Esophagus muscularis mucosa (tissue), 4 donors: ENCODE measurements around the gene FGF12. TPM values are rescaled to one million over a fixed set of nuclear protein-coding genes. Genes with fewer than 3 reads are reported as not detected.
A peak's percentile ranks its signal among the peaks of the same experiment; 100 is the strongest.
"Not testable (repeated sequence)": the region's sequence is repeated elsewhere in the genome, so short reads cannot be mapped to it uniquely, and the experiment has no call there.

ENCODE experiments used
- DNase-seq: peaks from one replicate; pipeline ENCODE4 v3.0.0-alpha.2; 2017; ENCODE audit errors: extremely low spot score
- H3K27ac ChIP-seq, 4 donors: fragments of 200-600 bp; sonication (generic); replicated peaks in 1 of 4; 1 replicate in 3 of 4; 2 replicates in 1 of 4; pipeline ENCODE4 v1.5.1; 2016 to 2019; ENCODE audit warnings: mild to moderate bottlenecking in 1 of 4
- H3K27me3 ChIP-seq, 4 donors: fragments of 200-600 bp; sonication (generic); one replicate each; pipeline versions ENCODE4 v1.5.1 to v1.6.0; 2016 to 2019
- H3K36me3 ChIP-seq, 4 donors: fragments of 200-600 bp; sonication (generic); one replicate each; pipeline ENCODE4 v1.5.1; 2016 to 2019
- H3K4me1 ChIP-seq, 4 donors: fragments of 200-600 bp; sonication (generic); one replicate each; pipeline ENCODE4 v1.5.1; 2016 to 2019
- H3K4me3 ChIP-seq, 4 donors: fragments of 200-600 bp; sonication (generic); 1 replicate in 2 of 4; 2 replicates in 2 of 4; pipeline ENCODE4 v1.5.1; 2016 to 2019; ENCODE audit warnings: mild to moderate bottlenecking in 4 of 4, moderate library complexity in 1 of 4
- H3K9me3 ChIP-seq, 4 donors: fragments of 200-600 bp; sonication (generic); 1 replicate in 3 of 4; 2 replicates in 1 of 4; pipeline ENCODE4 v1.5.1; 2016 to 2019
- EP300 ChIP-seq: sonication (generic); formaldehyde crosslinking; IDR thresholded peaks from one replicate; pipeline ENCODE4 v1.6.1; 2017; ENCODE audit warnings: antibody characterized with exemption
- POLR2A ChIP-seq: fragments of 450-650 bp; IDR thresholded peaks from one replicate; pipeline ENCODE4 v1.6.1; 2017; ENCODE audit warnings: antibody characterized with exemption, moderate library complexity, mild to moderate bottlenecking, low read depth
- POLR2AphosphoS5 ChIP-seq, 2 donors: sonication (generic); formaldehyde crosslinking; IDR thresholded peaks; one replicate each; pipeline ENCODE4 v1.6.1; 2017; ENCODE audit warnings: antibody characterized with exemption in 2 of 2
- WGBS: methylation state at CpG from one replicate; pipeline ENCODE4 v1.1.5; 2018; 5-methylcytosine and 5-hydroxymethylcytosine counted together
- intact Hi-C: fragments of 100-400 bp; cut with DNase I; formaldehyde crosslinking; loops from one replicate; pipeline ENCODE4 v1.15.1; 2023
- total RNA-seq, 4 donors: library from RNA; depleted of rRNA; stranded (reverse); fragments of >200 nt; gene quantifications; one replicate each; pipeline versions ENCODE4 v1.1.0 to v1.2.1, GENCODE V29; 2016
- TF ChIP-seq, protein P1 (sequence below), 3 experiments: fragments of 200-600 bp in 2 of 3; fragments of 450-650 bp in 1 of 3; sonication (generic) in 2 of 3; IDR thresholded peaks; one replicate each; pipeline ENCODE4 v1.5.1; 2017 to 2019; ENCODE audit warnings: antibody characterized with exemption in 3 of 3, mild to moderate bottlenecking in 2 of 3, moderate library complexity in 1 of 3

FGF12 gene
- total RNA-seq = 10 to 100 TPM in 3 of 4 donors, 1 to 10 TPM in 1; 4.6 to 19.5 (median 10.2) TPM

GRCh38 chr3:192727032-192727847 lies at the start of gene FGF12:
Gene FGF12, minus strand, starts transcription at chr3:192727541.
- intact Hi-C loops = no loop called here
- WGBS = 2% methylated on average over 31 of the region's 36 CpGs
- peak within 1 kb of the TSS; percentile 31 to 49 (median 40) for H3K4me3 ChIP-seq
- no peaks in the 10 kb centered on the region for H3K27me3 ChIP-seq
- no peak for TF ChIP-seq POLR2AphosphoS5 (IDR thresholded peaks at IDR 0.05)
- no peak for TF ChIP-seq POLR2A
- no peak for TF ChIP-seq EP300
- TF ChIP-seq, protein P1, sequence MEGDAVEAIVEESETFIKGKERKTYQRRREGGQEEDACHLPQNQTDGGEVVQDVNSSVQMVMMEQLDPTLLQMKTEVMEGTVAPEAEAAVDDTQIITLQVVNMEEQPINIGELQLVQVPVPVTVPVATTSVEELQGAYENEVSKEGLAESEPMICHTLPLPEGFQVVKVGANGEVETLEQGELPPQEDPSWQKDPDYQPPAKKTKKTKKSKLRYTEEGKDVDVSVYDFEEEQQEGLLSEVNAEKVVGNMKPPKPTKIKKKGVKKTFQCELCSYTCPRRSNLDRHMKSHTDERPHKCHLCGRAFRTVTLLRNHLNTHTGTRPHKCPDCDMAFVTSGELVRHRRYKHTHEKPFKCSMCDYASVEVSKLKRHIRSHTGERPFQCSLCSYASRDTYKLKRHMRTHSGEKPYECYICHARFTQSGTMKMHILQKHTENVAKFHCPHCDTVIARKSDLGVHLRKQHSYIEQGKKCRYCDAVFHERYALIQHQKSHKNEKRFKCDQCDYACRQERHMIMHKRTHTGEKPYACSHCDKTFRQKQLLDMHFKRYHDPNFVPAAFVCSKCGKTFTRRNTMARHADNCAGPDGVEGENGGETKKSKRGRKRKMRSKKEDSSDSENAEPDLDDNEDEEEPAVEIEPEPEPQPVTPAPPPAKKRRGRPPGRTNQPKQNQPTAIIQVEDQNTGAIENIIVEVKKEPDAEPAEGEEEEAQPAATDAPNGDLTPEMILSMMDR (IDR thresholded peaks at IDR 0.05) = no peak
- peaks cover 0 to 18% (median 16%) of the 10 kb centered on the region in 4 donors for H3K4me1 ChIP-seq
- DNase-seq = no peak
- no peaks in the 10 kb centered on the region for H3K36me3 ChIP-seq
- H3K27ac ChIP-seq = no peak within 1 kb of the TSS
- no peaks in the 10 kb centered on the region for H3K9me3 ChIP-seq

- DNase-seq, intact Hi-C loops: not testable (repeated sequence)
- WGBS = 71% methylated on average over 4 of the region's 4 CpGs
Measured at GRCh38 chr3:192774341-192774740, 47.0 kb upstream of the FGF12 start.

DNA sequence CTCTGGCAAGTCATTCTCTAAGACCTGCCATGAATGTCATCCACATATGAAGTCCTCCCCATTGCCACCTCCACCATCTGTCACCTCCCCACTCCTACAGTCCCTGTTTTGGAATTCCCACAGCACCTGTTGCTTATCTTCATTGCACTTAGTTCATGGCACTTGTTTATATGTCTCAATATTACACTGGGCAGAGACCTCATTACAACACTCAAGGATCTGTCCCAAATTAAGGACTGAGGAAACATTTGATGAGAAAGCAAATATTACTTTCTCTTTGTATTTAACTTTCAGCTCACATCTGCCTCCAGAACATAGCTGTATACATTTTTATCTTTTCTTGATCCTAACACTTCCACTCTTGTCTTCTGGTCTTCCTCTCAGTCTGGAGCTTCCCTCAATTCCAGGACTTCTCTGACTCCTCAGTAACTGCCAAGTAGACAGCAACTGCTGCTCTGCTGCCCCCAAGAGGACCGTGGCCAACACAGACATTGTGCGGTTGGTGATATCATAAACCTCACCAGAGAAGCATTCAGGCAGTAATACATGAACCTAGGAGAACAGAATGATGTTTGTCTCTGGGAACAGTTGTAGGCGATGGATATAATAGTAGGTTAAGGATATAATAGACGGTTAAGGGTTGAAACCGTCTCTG lies 45.0 kb upstream of the FGF12 start:
- H3K36me3 ChIP-seq = no peaks in the 10 kb centered on the region
- intact Hi-C loops = no loop called here
- H3K27ac ChIP-seq = no peak overlapping the region
- TF ChIP-seq, protein P1 (IDR thresholded peaks at IDR 0.05) = peak in 1 of 3 experiments; percentile 9
- no peak for TF ChIP-seq POLR2AphosphoS5 (IDR thresholded peaks at IDR 0.05)
- no peak for DNase-seq
- no peaks in the 10 kb centered on the region for H3K4me1 ChIP-seq
- H3K9me3 ChIP-seq = peaks cover 0 to 18% (median 15%) of the 10 kb centered on the region in 4 donors
- no peak overlapping the region for H3K4me3 ChIP-seq
- 55% methylated on average over 5 of the region's 5 CpGs for WGBS
- H3K27me3 ChIP-seq = peaks cover 0 to 6% (median 0%) of the 10 kb centered on the region in 4 donors

More at GRCh38 chr3:192774341-192774740, 47.0 kb upstream of the FGF12 start:
- not testable (repeated sequence) for H3K27ac ChIP-seq, H3K4me3 ChIP-seq, H3K36me3 ChIP-seq, H3K27me3 ChIP-seq, H3K4me1 ChIP-seq
- peaks cover 0 to 25% (median 17%) of the 10 kb centered on the region in 4 donors for H3K9me3 ChIP-seq

DNA sequence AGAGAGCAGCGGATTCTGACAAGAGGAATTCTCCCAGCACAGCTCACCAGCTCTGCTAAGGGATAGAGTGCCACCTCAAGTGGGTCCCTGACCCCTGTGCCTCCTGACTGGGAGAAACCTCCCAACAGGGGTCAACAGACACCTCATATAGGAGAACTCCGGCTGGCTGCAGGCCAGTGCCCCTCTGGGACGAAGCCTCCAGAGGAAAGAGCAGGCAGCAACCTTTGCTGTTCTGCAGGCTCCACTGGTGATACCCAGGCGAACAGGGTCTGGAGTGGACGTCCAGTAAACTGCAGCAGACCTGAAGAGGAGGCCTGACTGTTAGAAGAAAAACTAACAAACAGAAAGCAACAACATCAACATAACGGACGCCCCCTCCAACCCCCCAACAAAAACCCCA lies 31.3 kb upstream of the FGF12 start:
- no peak overlapping the region for H3K27ac ChIP-seq
- no peaks in the 10 kb centered on the region for H3K9me3 ChIP-seq
- intact Hi-C loops = no loop called here
- TF ChIP-seq, protein P1 (IDR thresholded peaks at IDR 0.05) = no peak
- TF ChIP-seq POLR2A (no peak), POLR2AphosphoS5 (IDR thresholded peaks at IDR 0.05) (no peak), EP300 (no peak)
- no peak overlapping the region for H3K4me3 ChIP-seq
- 75% methylated on average over 6 of the region's 7 CpGs for WGBS
- H3K36me3 ChIP-seq = no peaks in the 10 kb centered on the region
- no peaks in the 10 kb centered on the region for H3K27me3 ChIP-seq
- DNase-seq = no peak
- H3K4me1 ChIP-seq = no peaks in the 10 kb centered on the region

DNA sequence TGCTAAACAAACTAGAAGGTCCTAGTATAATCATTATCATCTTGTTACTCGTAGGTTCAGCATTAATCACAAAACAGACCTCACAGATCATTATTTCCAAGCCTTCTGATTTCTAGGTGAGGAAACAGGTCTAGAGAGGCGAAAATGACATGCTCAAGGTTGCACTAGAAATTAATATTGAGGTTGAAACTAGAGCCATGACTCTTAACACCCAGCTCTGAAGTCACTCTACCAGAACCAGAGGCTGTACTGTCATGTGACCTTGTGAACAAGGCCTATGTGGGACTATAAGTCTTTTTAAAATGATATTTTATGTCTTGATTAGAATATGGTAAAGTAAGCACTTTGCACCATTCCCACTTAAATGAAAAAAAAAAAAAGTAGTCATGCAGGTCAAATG lies 23.8 kb upstream of the FGF12 start:
- DNase-seq = no peak
- Histone ChIP-seq H3K4me1 (no peaks in the 10 kb centered on the region), H3K27me3 (no peaks in the 10 kb centered on the region), H3K27ac (no peak overlapping the region), H3K9me3 (no peaks in the 10 kb centered on the region), H3K4me3 (no peak overlapping the region), H3K36me3 (no peaks in the 10 kb centered on the region)
- 51% methylated on average over 2 of the region's 2 CpGs for WGBS
- no peak for TF ChIP-seq EP300
- TF ChIP-seq POLR2AphosphoS5 (IDR thresholded peaks at IDR 0.05) = no peak
- no peak for TF ChIP-seq POLR2A
- TF ChIP-seq, protein P1 (IDR thresholded peaks at IDR 0.05) = no peak
- intact Hi-C loops = no loop called here
